Daoy (cell line): ENCODE measurements around the gene IQGAP1. TPM values are rescaled to one million over a fixed set of nuclear protein-coding genes. Genes with fewer than 3 reads are reported as not detected.

Experiments
- DNase-seq: peaks from one replicate; pipeline ENCODE4 v3.0.0-alpha.2; 2015; ENCODE audit warnings: low read depth
- total RNA-seq: library from RNA; depleted of rRNA; stranded (reverse); fragments of >200 nt; shearing (Covaris generic); gene quantifications from 2 replicates; pipeline ENCODE4 v1.2.3, GENCODE V29; 2014; rRNA removed

IQGAP1 gene
- total RNA-seq, 1 experiment from 2014 or later, result 143 TPM

DNA sequence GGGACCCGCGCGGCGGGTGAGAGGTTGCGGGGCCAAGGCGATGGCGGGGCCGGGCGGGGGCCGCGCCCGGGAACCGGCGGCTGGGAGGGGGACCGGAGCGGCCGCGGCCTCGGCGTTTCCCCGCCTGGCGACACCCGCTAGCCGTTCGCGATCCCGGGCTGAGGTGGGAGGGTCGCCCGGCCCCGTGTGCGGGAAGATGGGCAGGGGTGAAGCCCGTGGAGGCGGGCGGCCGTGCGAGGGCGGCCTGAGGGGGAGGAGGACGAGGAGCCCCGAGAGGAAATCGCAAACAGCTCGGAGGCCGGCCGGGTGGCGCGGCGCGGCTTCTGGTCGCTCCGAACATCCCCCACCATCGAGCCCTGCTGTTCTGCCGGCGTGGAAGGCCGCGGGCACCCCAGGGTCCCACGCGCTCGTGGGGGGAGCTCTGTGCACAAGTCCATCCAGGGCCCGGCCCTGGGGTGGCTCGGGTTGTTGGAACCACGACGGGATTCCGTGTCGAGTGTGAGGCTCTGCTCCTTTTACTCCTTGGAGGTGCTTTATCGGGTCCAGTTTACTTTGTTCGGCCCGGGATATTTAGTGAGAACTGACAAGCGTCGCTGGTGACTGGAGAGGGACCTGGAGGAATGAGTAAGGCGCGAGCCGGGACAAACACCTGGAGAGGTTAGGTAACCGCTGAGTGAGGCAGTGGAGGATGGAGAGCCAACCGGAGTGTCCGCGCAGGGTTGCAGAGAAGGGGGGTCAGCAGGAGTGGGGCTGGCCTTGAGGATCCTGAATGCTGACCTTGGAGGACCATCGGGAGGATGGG lies 142.4 kb downstream of the IQGAP1 start:
- peak; percentile 51 for DNase-seq

DNA sequence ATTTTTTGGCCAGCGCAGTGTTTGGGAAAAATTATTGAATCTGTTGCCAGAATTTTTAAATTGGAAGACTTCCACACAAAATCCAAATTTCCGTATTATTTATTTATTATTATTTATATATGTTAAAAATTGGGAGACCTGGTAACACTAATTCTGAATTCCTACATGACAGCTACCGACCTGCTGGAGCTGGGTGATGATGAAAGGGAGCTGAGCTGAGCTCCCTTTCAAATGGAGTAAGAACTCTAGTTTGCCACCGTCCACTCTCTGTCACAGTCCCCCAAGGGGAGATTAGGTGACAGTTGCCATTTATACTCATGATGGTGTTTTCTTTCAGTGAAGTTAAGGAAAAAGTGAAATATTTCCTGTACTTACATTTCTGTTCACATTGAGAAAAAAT lies 143.1 kb downstream of the IQGAP1 start:
- no peak for DNase-seq

DNA sequence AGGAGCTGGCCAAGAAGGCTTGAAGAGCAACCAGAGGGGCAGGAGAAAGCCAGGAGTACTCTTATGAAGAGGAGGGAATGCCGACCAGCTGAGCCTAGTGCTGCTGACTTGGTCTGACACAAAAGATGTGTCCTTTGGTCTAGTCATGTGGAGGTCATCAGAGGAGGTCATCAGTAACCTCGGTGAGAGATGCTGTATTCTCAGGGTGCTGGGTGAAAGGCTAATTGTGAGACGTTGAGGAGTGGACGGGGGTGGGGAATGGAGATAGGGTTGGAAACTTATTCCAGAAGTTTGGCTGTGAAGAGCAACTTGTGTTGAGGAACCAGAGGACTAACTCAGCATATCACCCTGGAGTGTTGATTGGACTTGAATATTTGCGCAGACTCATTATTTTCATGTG lies 147.2 kb downstream of the IQGAP1 start:
- no peak for DNase-seq

DNA sequence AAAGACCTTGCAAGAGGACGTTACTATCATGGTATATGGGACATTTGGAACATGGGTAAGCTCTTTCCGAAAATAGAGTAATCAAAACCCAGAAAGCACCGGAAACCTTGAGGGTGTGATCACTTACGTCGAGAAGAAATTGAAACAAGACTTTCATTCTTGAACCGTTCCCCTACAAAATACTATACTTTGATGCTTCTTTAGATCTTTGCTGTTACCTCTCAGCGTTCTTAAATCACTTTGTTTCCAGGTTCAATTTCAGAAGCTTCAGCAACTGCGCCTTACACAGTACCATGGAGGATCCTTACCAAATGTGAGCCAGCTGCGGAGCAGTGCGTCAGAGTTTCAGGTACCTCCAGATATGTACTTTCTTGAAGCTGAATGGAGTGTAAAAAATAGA lies 151.7 kb downstream of the IQGAP1 start:
- no peak for DNase-seq

DNA sequence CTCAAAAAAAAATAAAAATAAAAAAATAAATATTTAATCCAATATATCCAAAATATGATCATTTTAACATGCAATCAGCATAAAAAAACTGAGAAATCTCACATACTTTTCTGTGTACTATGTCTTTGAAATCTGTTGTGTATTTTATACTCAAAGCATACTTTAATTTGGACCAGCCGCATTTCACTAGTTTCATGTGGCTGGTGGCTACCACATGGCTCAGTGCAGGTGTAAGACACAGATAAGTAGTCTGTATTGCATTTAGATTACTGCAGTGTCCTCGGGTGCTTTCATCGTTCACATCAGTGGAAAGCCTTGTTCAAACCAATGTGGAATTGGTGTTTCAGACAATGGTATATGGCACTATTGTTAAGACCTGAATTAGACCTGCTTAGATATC lies 152.7 kb downstream of the IQGAP1 start:
- no peak for DNase-seq

- no peak for DNase-seq
Measured at GRCh38 chr15:90545095-90545494, 157.1 kb downstream of the IQGAP1 start.

- DNase-seq, result no peak
Measured at GRCh38 chr15:90547540-90547939, 159.5 kb downstream of the IQGAP1 start.

GRCh38 chr15:90550919-90551318 lies 162.9 kb downstream of the IQGAP1 start:
- no peak for DNase-seq

Other genes starting within 250 kb of the IQGAP1 start
- gene SEMA4B, start 186.9 kb upstream of the IQGAP1 start, total RNA-seq, result 16.2 and 31.4 TPM in 2 replicates
- 25.5 and 39.3 TPM in 2 replicates for gene CIB1, start 154.3 kb upstream of the IQGAP1 start, total RNA-seq
- 4.2 TPM in 2 replicates for gene GDPGP1, start 154.0 kb upstream of the IQGAP1 start, total RNA-seq
- gene TTLL13, start 138.7 kb upstream of the IQGAP1 start, total RNA-seq, result 0.06 TPM in 1 of 2 replicates, not detected in the other
- 129 and 135 TPM in 2 replicates for gene NGRN, start 122.6 kb upstream of the IQGAP1 start, total RNA-seq
- 0.45 and 1.5 TPM in 2 replicates for gene ZNF774, start 36.0 kb upstream of the IQGAP1 start, total RNA-seq
- gene CRTC3, start 141.7 kb downstream of the IQGAP1 start, total RNA-seq, result 7.0 TPM in 2 replicates